OCI-LY3 (cell line): ENCODE results near the gene CRIM1.

Source experiments
- H2AFZ ChIP-seq: fragments of 200-600, 300-600 bp; shearing (Covaris generic); 2 replicates; pipeline ENCODE4 v1.6.0; 2014; ENCODE audit warnings: antibody characterized with exemption, low read depth, low read length
- H3K27ac ChIP-seq: fragments of 200-600, 300-600 bp; sonication (generic); 2 replicates; pipeline ENCODE4 v1.5.1; 2014; ENCODE audit warnings: mild to moderate bottlenecking, low read length, moderate library complexity, mixed read lengths
- H3K27me3 ChIP-seq: fragments of 200-600, 300-600 bp; sonication (generic); 2 replicates; pipeline ENCODE4 v1.6.1; 2014; ENCODE audit warnings: low read depth, low read length, mixed read lengths
- H3K36me3 ChIP-seq: fragments of 200-600, 300-600 bp; sonication (generic); replicated peaks from 2 replicates; pipeline ENCODE3; 2014; ENCODE audit warnings: low read depth, low read length, mixed read lengths
- H3K4me1 ChIP-seq: fragments of 300-600, 200-600 bp; sonication (generic); 2 replicates; pipeline ENCODE4 v1.6.1; 2014; ENCODE audit warnings: low read length, mixed read lengths
- H3K4me2 ChIP-seq: fragments of 200-600, 300-600 bp; sonication (generic); 2 replicates; pipeline ENCODE4 v1.6.1; 2014; ENCODE audit warnings: low read length, mixed read lengths
- H3K4me3 ChIP-seq: fragments of 300-600, 200-600 bp; sonication (generic); 2 replicates; pipeline ENCODE4 v1.5.1; 2014; ENCODE audit warnings: antibody characterized with exemption, mild to moderate bottlenecking, low read length, moderate library complexity
- H3K79me2 ChIP-seq: fragments of 300-600, 200-600 bp; shearing (Covaris generic); 2 replicates; pipeline ENCODE4 v1.6.1; 2014; ENCODE audit warnings: mild to moderate bottlenecking, low read length, mixed read lengths
- H3K9ac ChIP-seq: fragments of 300-600, 200-600 bp; shearing (Covaris generic); 2 replicates; pipeline ENCODE4 v1.6.0; 2014; ENCODE audit warnings: mild to moderate bottlenecking, low read length, moderate library complexity
- H3K9me3 ChIP-seq: fragments of 200-600, 300-600 bp; shearing (Covaris generic); 2 replicates; pipeline ENCODE4 v1.6.1; 2014; ENCODE audit warnings: low read length, mixed read lengths; ENCODE audit not compliant: insufficient read depth
- H4K20me1 ChIP-seq: fragments of 200-600, 300-600 bp; sonication (generic); 2 replicates; pipeline ENCODE4 v1.6.1; 2016; ENCODE audit warnings: low read length, mixed read lengths; ENCODE audit not compliant: insufficient read depth
- CTCF ChIP-seq: fragments of 200-600, 300-600 bp; sonication (generic); IDR thresholded peaks from 2 replicates; pipeline ENCODE4 v1.5.1; 2014; ENCODE audit warnings: antibody characterized with exemption, low read length, low read depth
- EZH2phosphoT487 ChIP-seq: fragments of 200-600 bp; shearing (Covaris generic); IDR thresholded peaks from 2 replicates; pipeline ENCODE4 v1.6.1; 2018; ENCODE audit warnings: antibody characterized with exemption, mixed run types, low read depth

Gene CRIM1

GRCh38 chr2:36425608-36426355, 70.2 kb downstream of the CRIM1 start:
- Histone ChIP-seq H3K27ac (no peak overlapping the region), H3K27me3 (peaks cover 3% of the 10 kb centered on the region; the same call in 1 of the 2 replicates), H3K36me3 (no peaks in the 10 kb centered on the region), H3K4me1 (peaks cover 6% of the 10 kb centered on the region; the same call in 1 of the 2 replicates), H4K20me1 (no peaks in the 10 kb centered on the region), H3K79me2 (no peaks in the 10 kb centered on the region), H3K9me3 (no peaks in the 10 kb centered on the region), H3K4me3 (no peak overlapping the region), H2AFZ (no peak overlapping the region), H3K4me2 (no peak overlapping the region), H3K9ac (no peak overlapping the region)
- TF ChIP-seq CTCF = no peak
- TF ChIP-seq EZH2phosphoT487 = no peak

- peaks cover 1% of the 10 kb centered on the region; the same call in 1 of the 2 replicates for H3K27me3 ChIP-seq
- no peak overlapping the region for H3K9ac ChIP-seq
- H3K4me1 ChIP-seq = peaks cover 6% of the 10 kb centered on the region; the same call in 1 of the 2 replicates
- H3K36me3 ChIP-seq = no peaks in the 10 kb centered on the region
- H3K4me3 ChIP-seq = no peak overlapping the region
- no peaks in the 10 kb centered on the region for H3K9me3 ChIP-seq
- no peaks in the 10 kb centered on the region for H4K20me1 ChIP-seq
- H3K4me2 ChIP-seq = no peak overlapping the region
- H2AFZ ChIP-seq = no peak overlapping the region
- H3K79me2 ChIP-seq = no peaks in the 10 kb centered on the region
- TF ChIP-seq CTCF (no peak), EZH2phosphoT487 (no peak)
- H3K27ac ChIP-seq = no peak overlapping the region
Observed at GRCh38 chr2:36427790-36428243, 72.2 kb downstream of the CRIM1 start.

GRCh38 chr2:36430549-36430948, 75.0 kb downstream of the CRIM1 start:
- H4K20me1 ChIP-seq = no peaks in the 10 kb centered on the region
- H3K27ac ChIP-seq = no peak overlapping the region
- H3K9me3 ChIP-seq = no peaks in the 10 kb centered on the region
- H3K4me1 ChIP-seq = no peaks in the 10 kb centered on the region
- no peaks in the 10 kb centered on the region for H3K36me3 ChIP-seq
- H3K27me3 ChIP-seq = no peaks in the 10 kb centered on the region
- H3K9ac ChIP-seq = no peak overlapping the region
- H2AFZ ChIP-seq = no peak overlapping the region
- H3K4me2 ChIP-seq = no peak overlapping the region
- no peaks in the 10 kb centered on the region for H3K79me2 ChIP-seq
- no peak for TF ChIP-seq CTCF
- TF ChIP-seq EZH2phosphoT487 = no peak
- no peak overlapping the region for H3K4me3 ChIP-seq

- H2AFZ ChIP-seq = no peak overlapping the region
- no peaks in the 10 kb centered on the region for H4K20me1 ChIP-seq
- no peak overlapping the region for H3K4me3 ChIP-seq
- no peak overlapping the region for H3K9ac ChIP-seq
- no peaks in the 10 kb centered on the region for H3K79me2 ChIP-seq
- H3K4me2 ChIP-seq = no peak overlapping the region
- no peaks in the 10 kb centered on the region for H3K27me3 ChIP-seq
- no peak overlapping the region for H3K27ac ChIP-seq
- TF ChIP-seq CTCF = no peak
- TF ChIP-seq EZH2phosphoT487 = no peak
- no peaks in the 10 kb centered on the region for H3K4me1 ChIP-seq
- no peaks in the 10 kb centered on the region for H3K36me3 ChIP-seq
- no peaks in the 10 kb centered on the region for H3K9me3 ChIP-seq
Observed at GRCh38 chr2:36432479-36432878, 76.9 kb downstream of the CRIM1 start.
